ENCODE data around the gene EZR.
"Not testable (repeated sequence)": the region's sequence is repeated elsewhere in the genome, so short reads cannot be mapped to it uniquely, and the experiment has no call there.

Gene EZR

GRCh38 chr6:158801655-158802294 lies 17.4 kb downstream of the EZR start:
- no peaks in the 10 kb centered on the region for H3K9me3 ChIP-seq (ENCODE audit: control insufficient read depth in 1 of 2, low read length in 2 of 2)
- H3K36me3 ChIP-seq (ENCODE audit: control insufficient read depth in 1 of 2, insufficient read depth in 2 of 2, low read length in 2 of 2), result no peaks in the 10 kb centered on the region
- H3K4me3 ChIP-seq (ENCODE audit: low read depth in 1 of 2, low read length in 2 of 2), result no peak overlapping the region
- no peaks in the 10 kb centered on the region for H3K27me3 ChIP-seq (ENCODE audit: low read depth, low read length)
- peaks cover 9 to 29% of the 10 kb centered on the region in 2 donors for H3K4me1 ChIP-seq (ENCODE audit: control insufficient read depth in 1 of 2, insufficient read depth in 2 of 2, low read length in 2 of 2)
- peak overlapping the region; percentile 47 for H3K27ac ChIP-seq (ENCODE audit: low read length)

- H3K27ac ChIP-seq (ENCODE audit: low read length), result peak overlapping the region; percentile 13
- no peaks in the 10 kb centered on the region for H3K27me3 ChIP-seq (ENCODE audit: low read depth, low read length)
- H3K4me3 ChIP-seq (ENCODE audit: low read depth in 1 of 2, low read length in 2 of 2), result no peak overlapping the region
- H3K4me1 ChIP-seq (ENCODE audit: control insufficient read depth in 1 of 2, insufficient read depth in 2 of 2, low read length in 2 of 2), result peaks cover 9 to 29% of the 10 kb centered on the region in 2 donors
- no peaks in the 10 kb centered on the region for H3K9me3 ChIP-seq (ENCODE audit: control insufficient read depth in 1 of 2, low read length in 2 of 2)
- no peaks in the 10 kb centered on the region for H3K36me3 ChIP-seq (ENCODE audit: control insufficient read depth in 1 of 2, insufficient read depth in 2 of 2, low read length in 2 of 2)
These were observed 19.9 kb downstream of the EZR start for GRCh38 chr6:158799051-158799792.

GRCh38 chr6:158798311-158798710 lies 20.9 kb downstream of the EZR start:
- Histone ChIP-seq H3K27ac (ENCODE audit: low read length) (no peak overlapping the region), H3K4me3 (ENCODE audit: low read depth in 1 of 2, low read length in 2 of 2) (no peak overlapping the region), H3K36me3 (ENCODE audit: control insufficient read depth in 1 of 2, insufficient read depth in 2 of 2, low read length in 2 of 2) (no peaks in the 10 kb centered on the region), H3K27me3 (ENCODE audit: low read depth, low read length) (no peaks in the 10 kb centered on the region), H3K4me1 (ENCODE audit: control insufficient read depth in 1 of 2, insufficient read depth in 2 of 2, low read length in 2 of 2) (peaks cover 9 to 29% of the 10 kb centered on the region in 2 donors), H3K9me3 (ENCODE audit: control insufficient read depth in 1 of 2, low read length in 2 of 2) (no peaks in the 10 kb centered on the region)

GRCh38 chr6:158797331-158798310 lies 21.5 kb downstream of the EZR start:
- no peaks in the 10 kb centered on the region for H3K36me3 ChIP-seq (ENCODE audit: control insufficient read depth in 1 of 2, insufficient read depth in 2 of 2, low read length in 2 of 2)
- H3K27me3 ChIP-seq (ENCODE audit: low read depth, low read length), result no peaks in the 10 kb centered on the region
- H3K4me3 ChIP-seq (ENCODE audit: low read depth in 1 of 2, low read length in 2 of 2), result no peak overlapping the region
- H3K9me3 ChIP-seq (ENCODE audit: control insufficient read depth in 1 of 2, low read length in 2 of 2), result no peaks in the 10 kb centered on the region
- H3K27ac ChIP-seq (ENCODE audit: low read length), result no peak overlapping the region
- H3K4me1 ChIP-seq (ENCODE audit: control insufficient read depth in 1 of 2, insufficient read depth in 2 of 2, low read length in 2 of 2), result peaks cover 9 to 29% of the 10 kb centered on the region in 2 donors

- no peaks in the 10 kb centered on the region for H3K27me3 ChIP-seq (ENCODE audit: low read depth, low read length)
- H3K9me3 ChIP-seq (ENCODE audit: control insufficient read depth in 1 of 2, low read length in 2 of 2), result no peaks in the 10 kb centered on the region
- no peak overlapping the region for H3K27ac ChIP-seq (ENCODE audit: low read length)
- H3K4me1 ChIP-seq (ENCODE audit: control insufficient read depth in 1 of 2, insufficient read depth in 2 of 2, low read length in 2 of 2), result peaks cover 9 to 29% of the 10 kb centered on the region in 2 donors
- no peaks in the 10 kb centered on the region for H3K36me3 ChIP-seq (ENCODE audit: control insufficient read depth in 1 of 2, insufficient read depth in 2 of 2, low read length in 2 of 2)
- H3K4me3 ChIP-seq (ENCODE audit: low read depth in 1 of 2, low read length in 2 of 2), result no peak overlapping the region
These were observed 22.8 kb downstream of the EZR start for GRCh38 chr6:158796353-158796752.

- Histone ChIP-seq H3K4me1 (ENCODE audit: control insufficient read depth in 1 of 2, insufficient read depth in 2 of 2, low read length in 2 of 2) (peaks cover 9 to 29% of the 10 kb centered on the region in 2 donors), H3K36me3 (ENCODE audit: control insufficient read depth in 1 of 2, insufficient read depth in 2 of 2, low read length in 2 of 2) (no peaks in the 10 kb centered on the region), H3K27me3 (ENCODE audit: low read depth, low read length) (no peaks in the 10 kb centered on the region), H3K9me3 (ENCODE audit: control insufficient read depth in 1 of 2, low read length in 2 of 2) (no peaks in the 10 kb centered on the region), H3K27ac (ENCODE audit: low read length) (no peak overlapping the region), H3K4me3 (ENCODE audit: low read depth in 1 of 2, low read length in 2 of 2) (no peak overlapping the region)
These were observed 23.7 kb downstream of the EZR start for GRCh38 chr6:158795516-158795915.

GRCh38 chr6:158793432-158793831 lies 25.7 kb downstream of the EZR start:
- peaks cover 0 to 11% of the 10 kb centered on the region in 2 donors for H3K4me1 ChIP-seq (ENCODE audit: control insufficient read depth in 1 of 2, insufficient read depth in 2 of 2, low read length in 2 of 2)
- no peak overlapping the region for H3K27ac ChIP-seq (ENCODE audit: low read length)
- H3K27me3 ChIP-seq (ENCODE audit: low read depth, low read length), result no peaks in the 10 kb centered on the region
- H3K9me3 ChIP-seq (ENCODE audit: control insufficient read depth in 1 of 2, low read length in 2 of 2), result no peaks in the 10 kb centered on the region
- no peak overlapping the region for H3K4me3 ChIP-seq (ENCODE audit: low read depth in 1 of 2, low read length in 2 of 2)
- H3K36me3 ChIP-seq (ENCODE audit: control insufficient read depth in 1 of 2, insufficient read depth in 2 of 2, low read length in 2 of 2), result peaks cover 5% of the 10 kb centered on the region in 2 donors

- not testable (repeated sequence) for H3K4me3 ChIP-seq (ENCODE audit: low read depth in 1 of 2, low read length in 2 of 2); H3K27me3 ChIP-seq (ENCODE audit: low read depth, low read length); H3K4me1 ChIP-seq (ENCODE audit: control insufficient read depth in 1 of 2, insufficient read depth in 2 of 2, low read length in 2 of 2); H3K27ac ChIP-seq (ENCODE audit: low read length); H3K9me3 ChIP-seq (ENCODE audit: control insufficient read depth in 1 of 2, low read length in 2 of 2)
- peaks cover 10 to 12% of the 10 kb centered on the region in 2 donors for H3K36me3 ChIP-seq (ENCODE audit: control insufficient read depth in 1 of 2, insufficient read depth in 2 of 2, low read length in 2 of 2)
These were observed 26.7 kb downstream of the EZR start for GRCh38 chr6:158792505-158792904.

GRCh38 chr6:158791274-158791855 lies 27.8 kb downstream of the EZR start:
- no peak overlapping the region for H3K4me3 ChIP-seq (ENCODE audit: low read depth in 1 of 2, low read length in 2 of 2)
- H3K27ac ChIP-seq (ENCODE audit: low read length), result no peak overlapping the region
- H3K36me3 ChIP-seq (ENCODE audit: control insufficient read depth in 1 of 2, insufficient read depth in 2 of 2, low read length in 2 of 2), result peaks cover 21 to 23% of the 10 kb centered on the region in 2 donors
- no peaks in the 10 kb centered on the region for H3K27me3 ChIP-seq (ENCODE audit: low read depth, low read length)
- H3K9me3 ChIP-seq (ENCODE audit: control insufficient read depth in 1 of 2, low read length in 2 of 2), result no peaks in the 10 kb centered on the region
- no peaks in the 10 kb centered on the region for H3K4me1 ChIP-seq (ENCODE audit: control insufficient read depth in 1 of 2, insufficient read depth in 2 of 2, low read length in 2 of 2)

- Histone ChIP-seq H3K36me3 (ENCODE audit: control insufficient read depth in 1 of 2, insufficient read depth in 2 of 2, low read length in 2 of 2) (peaks cover 35 to 38% of the 10 kb centered on the region in 2 donors), H3K27me3 (ENCODE audit: low read depth, low read length) (no peaks in the 10 kb centered on the region), H3K4me3 (ENCODE audit: low read depth in 1 of 2, low read length in 2 of 2) (no peak overlapping the region), H3K4me1 (ENCODE audit: control insufficient read depth in 1 of 2, insufficient read depth in 2 of 2, low read length in 2 of 2) (no peaks in the 10 kb centered on the region), H3K9me3 (ENCODE audit: control insufficient read depth in 1 of 2, low read length in 2 of 2) (no peaks in the 10 kb centered on the region), H3K27ac (ENCODE audit: low read length) (no peak overlapping the region)
These were observed 29.9 kb downstream of the EZR start for GRCh38 chr6:158789115-158789917.

Measured in muscle layer of duodenum (tissue), 2 donors.